ENCODE data around the gene E4F1.
"Not testable (repeated sequence)": the region's sequence is repeated elsewhere in the genome, so short reads cannot be mapped to it uniquely, and the experiment has no call there.

DNA sequence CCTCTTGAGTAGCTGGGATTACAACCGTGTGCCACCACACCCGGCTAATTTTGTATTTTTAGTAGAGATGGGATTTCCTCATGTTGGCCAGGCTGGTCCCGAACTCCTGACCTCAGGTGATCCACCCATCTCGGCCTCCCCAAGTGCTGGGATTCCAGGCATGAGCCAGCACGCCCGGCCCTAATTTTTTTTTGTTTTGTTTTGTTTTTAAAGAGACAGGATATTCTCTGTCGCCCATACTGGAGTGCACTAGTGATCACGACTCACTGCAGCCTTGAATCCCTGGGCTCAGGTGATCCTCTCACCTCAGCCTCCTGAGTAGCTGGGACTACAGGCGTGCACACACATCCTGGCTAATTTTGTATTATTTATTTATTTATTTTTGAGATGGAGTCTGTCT, 16.9 kb downstream of the E4F1 start:
- not testable (repeated sequence) for TF ChIP-seq EZH2 (IDR thresholded peaks at IDR 0.05; ENCODE audit: borderline replicate concordance, low read length)
- TF ChIP-seq, protein P1, sequence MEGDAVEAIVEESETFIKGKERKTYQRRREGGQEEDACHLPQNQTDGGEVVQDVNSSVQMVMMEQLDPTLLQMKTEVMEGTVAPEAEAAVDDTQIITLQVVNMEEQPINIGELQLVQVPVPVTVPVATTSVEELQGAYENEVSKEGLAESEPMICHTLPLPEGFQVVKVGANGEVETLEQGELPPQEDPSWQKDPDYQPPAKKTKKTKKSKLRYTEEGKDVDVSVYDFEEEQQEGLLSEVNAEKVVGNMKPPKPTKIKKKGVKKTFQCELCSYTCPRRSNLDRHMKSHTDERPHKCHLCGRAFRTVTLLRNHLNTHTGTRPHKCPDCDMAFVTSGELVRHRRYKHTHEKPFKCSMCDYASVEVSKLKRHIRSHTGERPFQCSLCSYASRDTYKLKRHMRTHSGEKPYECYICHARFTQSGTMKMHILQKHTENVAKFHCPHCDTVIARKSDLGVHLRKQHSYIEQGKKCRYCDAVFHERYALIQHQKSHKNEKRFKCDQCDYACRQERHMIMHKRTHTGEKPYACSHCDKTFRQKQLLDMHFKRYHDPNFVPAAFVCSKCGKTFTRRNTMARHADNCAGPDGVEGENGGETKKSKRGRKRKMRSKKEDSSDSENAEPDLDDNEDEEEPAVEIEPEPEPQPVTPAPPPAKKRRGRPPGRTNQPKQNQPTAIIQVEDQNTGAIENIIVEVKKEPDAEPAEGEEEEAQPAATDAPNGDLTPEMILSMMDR (conservative IDR thresholded peaks at IDR 0.05 in 1 of 2, IDR thresholded peaks at IDR 0.05 in 1 of 2; ENCODE audit: extremely low read depth in 1 of 2, insufficient read depth in 1 of 2, low read depth in 1 of 2, low read length in 2 of 2): not testable (repeated sequence)
